Tibial artery (tissue), 4 donors: ENCODE measurements around the gene CDADC1.

ENCODE experiments used
- DNase-seq, 2 donors: peaks; one replicate each; pipeline ENCODE4 v3.0.0-alpha.2; 2019
- H3K27ac ChIP-seq, 2 donors: fragments of 200-600 bp; sonication (generic) in 1 of 2; 1 replicate in 1 of 2; 2 replicates in 1 of 2; pipeline ENCODE4 v1.5.1; 2018 to 2019; ENCODE audit warnings: mild to moderate bottlenecking in 1 of 2
- H3K27me3 ChIP-seq, 2 donors: fragments of 200-600 bp; sonication (generic) in 1 of 2; one replicate each; pipeline versions ENCODE4 v1.5.1 to v1.6.0; 2016 to 2019
- H3K36me3 ChIP-seq, 3 donors: fragments of 200-600 bp; sonication (generic) in 2 of 3; one replicate each; pipeline ENCODE4 v1.5.1; 2016 to 2019; ENCODE audit warnings: mild to moderate bottlenecking in 2 of 3
- H3K4me1 ChIP-seq, 4 donors: fragments of 200-600 bp; sonication (generic) in 2 of 4; 1 replicate in 3 of 4; 2 replicates in 1 of 4; pipeline ENCODE4 v1.5.1; 2016 to 2019
- H3K4me3 ChIP-seq, 2 donors: fragments of 200-600 bp; sonication (generic) in 1 of 2; 1 replicate in 1 of 2; 2 replicates in 1 of 2; pipeline ENCODE4 v1.5.1; 2018 to 2019; ENCODE audit warnings: mild to moderate bottlenecking in 2 of 2
- H3K9me3 ChIP-seq, 3 donors: fragments of 200-600 bp; sonication (generic) in 1 of 3; one replicate each; pipeline ENCODE4 v1.5.1; 2016 to 2019
- intact Hi-C: fragments of 100-400 bp; cut with DNase I; formaldehyde crosslinking; loops from one replicate; pipeline ENCODE4 v1.15.0; 2023; ENCODE audit warnings: low total_unique reads
- TF ChIP-seq, protein P1 (sequence below), 2 experiments: fragments of 200-600 bp in 1 of 2; fragments of 450-650 bp in 1 of 2; IDR thresholded peaks; one replicate each; pipeline ENCODE4 v1.5.1; 2017 to 2019; ENCODE audit warnings: antibody characterized with exemption in 2 of 2, mild to moderate bottlenecking in 1 of 2, moderate library complexity in 1 of 2

CDADC1 gene

DNA sequence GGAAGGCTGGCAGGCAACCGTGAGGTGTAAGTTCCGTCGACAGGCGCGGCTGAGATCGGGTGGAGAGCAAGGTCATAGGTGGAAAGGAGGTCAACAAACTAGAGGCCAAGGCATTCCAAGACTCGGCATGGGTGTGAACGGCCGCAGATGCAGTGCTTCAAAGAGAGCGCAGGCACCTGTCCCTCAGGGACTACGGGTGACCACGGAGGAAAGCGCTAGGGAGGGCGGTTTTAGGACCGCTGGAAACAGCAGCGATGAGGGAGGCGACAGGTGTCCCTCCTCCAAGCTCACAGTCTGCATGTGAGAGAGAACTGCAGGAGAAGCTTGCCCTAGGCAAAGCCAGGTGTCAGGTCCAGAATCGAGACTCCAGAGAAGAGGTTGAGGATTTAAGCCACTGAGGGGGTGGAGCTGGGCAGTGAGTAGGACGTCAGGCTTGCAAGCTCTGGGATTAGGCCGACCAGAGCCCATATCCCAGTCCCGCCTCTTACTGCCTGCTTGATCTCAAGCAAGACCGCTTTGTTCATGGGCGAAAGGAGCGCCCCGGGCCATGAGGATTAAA is 29.2 kb upstream of the CDADC1 start:
- intact Hi-C loops, result no loop called here
- H3K27me3 ChIP-seq, result peaks cover 0 to 49% of the 10 kb centered on the region in 2 donors
- H3K36me3 ChIP-seq, result no peaks in the 10 kb centered on the region
- H3K4me3 ChIP-seq, result no peak overlapping the region
- DNase-seq, result no peak
- H3K27ac ChIP-seq, result no peak overlapping the region
- peaks cover 0 to 31% (median 17%) of the 10 kb centered on the region in 4 donors for H3K4me1 ChIP-seq
- TF ChIP-seq, protein P1, sequence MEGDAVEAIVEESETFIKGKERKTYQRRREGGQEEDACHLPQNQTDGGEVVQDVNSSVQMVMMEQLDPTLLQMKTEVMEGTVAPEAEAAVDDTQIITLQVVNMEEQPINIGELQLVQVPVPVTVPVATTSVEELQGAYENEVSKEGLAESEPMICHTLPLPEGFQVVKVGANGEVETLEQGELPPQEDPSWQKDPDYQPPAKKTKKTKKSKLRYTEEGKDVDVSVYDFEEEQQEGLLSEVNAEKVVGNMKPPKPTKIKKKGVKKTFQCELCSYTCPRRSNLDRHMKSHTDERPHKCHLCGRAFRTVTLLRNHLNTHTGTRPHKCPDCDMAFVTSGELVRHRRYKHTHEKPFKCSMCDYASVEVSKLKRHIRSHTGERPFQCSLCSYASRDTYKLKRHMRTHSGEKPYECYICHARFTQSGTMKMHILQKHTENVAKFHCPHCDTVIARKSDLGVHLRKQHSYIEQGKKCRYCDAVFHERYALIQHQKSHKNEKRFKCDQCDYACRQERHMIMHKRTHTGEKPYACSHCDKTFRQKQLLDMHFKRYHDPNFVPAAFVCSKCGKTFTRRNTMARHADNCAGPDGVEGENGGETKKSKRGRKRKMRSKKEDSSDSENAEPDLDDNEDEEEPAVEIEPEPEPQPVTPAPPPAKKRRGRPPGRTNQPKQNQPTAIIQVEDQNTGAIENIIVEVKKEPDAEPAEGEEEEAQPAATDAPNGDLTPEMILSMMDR (IDR thresholded peaks at IDR 0.05), result no peak
- no peaks in the 10 kb centered on the region for H3K9me3 ChIP-seq

DNA sequence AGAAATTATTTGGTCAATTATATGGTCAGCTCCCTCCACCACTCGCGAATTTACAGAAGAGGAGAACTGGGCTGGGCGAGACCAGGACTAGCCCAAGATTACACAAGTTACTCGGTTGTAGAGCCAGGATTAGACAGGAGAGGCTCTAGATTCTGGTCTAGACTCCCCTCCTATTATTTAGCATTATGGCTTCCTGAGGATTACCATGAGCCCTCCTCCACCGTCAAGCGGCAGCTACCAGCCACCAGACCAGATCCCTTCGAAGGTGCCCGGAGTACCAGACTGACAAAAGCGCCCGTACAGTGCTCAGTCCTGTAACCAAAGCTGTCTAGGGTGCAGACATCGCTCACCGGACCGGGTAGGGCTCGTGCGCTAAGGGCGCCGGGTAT is 28.1 kb upstream of the CDADC1 start:
- Histone ChIP-seq H3K36me3 (no peaks in the 10 kb centered on the region), H3K4me1 (peaks cover 0 to 31% (median 17%) of the 10 kb centered on the region in 4 donors), H3K27ac (no peak overlapping the region), H3K27me3 (peaks cover 0 to 49% of the 10 kb centered on the region in 2 donors), H3K4me3 (peak overlapping the region; percentile 41 to 46), H3K9me3 (no peaks in the 10 kb centered on the region)
- intact Hi-C loops, result no loop called here
- DNase-seq, result no peak
- TF ChIP-seq, protein P1 (IDR thresholded peaks at IDR 0.05), result no peak

- TF ChIP-seq, protein P1 (IDR thresholded peaks at IDR 0.05), result no peak
- DNase-seq, result no peak
- Histone ChIP-seq H3K4me3 (peak within 1 kb of the TSS; percentile 41 to 46), H3K4me1 (peaks cover 0 to 31% (median 17%) of the 10 kb centered on the region in 4 donors), H3K27ac (no peak within 1 kb of the TSS), H3K9me3 (no peaks in the 10 kb centered on the region), H3K27me3 (peaks cover 0 to 49% of the 10 kb centered on the region in 2 donors), H3K36me3 (no peaks in the 10 kb centered on the region)
- intact Hi-C loops, result no loop called here
These were observed 27.5 kb upstream of the CDADC1 start, which contains the start of gene MLNR for GRCh38 chr13:49220036-49220855. TSS of gene MLNR (plus strand) at chr13:49220338. CDS start at chr13:49220338, 0 bp downstream.

GRCh38 chr13:49220856-49221589 is 26.7 kb upstream of the CDADC1 start:
- Histone ChIP-seq H3K27me3 (peaks cover 0 to 49% of the 10 kb centered on the region in 2 donors), H3K27ac (no peak overlapping the region)

GRCh38 chr13:49221590-49221965 is 26.1 kb upstream of the CDADC1 start:
- Histone ChIP-seq H3K4me1 (peaks cover 0 to 31% (median 17%) of the 10 kb centered on the region in 4 donors), H3K4me3 (no peak overlapping the region), H3K36me3 (no peaks in the 10 kb centered on the region), H3K27me3 (peaks cover 0 to 49% of the 10 kb centered on the region in 2 donors), H3K27ac (no peak overlapping the region), H3K9me3 (no peaks in the 10 kb centered on the region)
- DNase-seq, result no peak
- TF ChIP-seq, protein P1 (IDR thresholded peaks at IDR 0.05), result no peak
- intact Hi-C loops, result no loop called here

More at GRCh38 chr13:49220856-49221589, 26.7 kb upstream of the CDADC1 start:
- peak overlapping the region; percentile 41 to 46 for H3K4me3 ChIP-seq
- H3K36me3 ChIP-seq, result no peaks in the 10 kb centered on the region
- intact Hi-C loops, result no loop called here
- H3K9me3 ChIP-seq, result no peaks in the 10 kb centered on the region
- DNase-seq, result no peak
- TF ChIP-seq, protein P1 (IDR thresholded peaks at IDR 0.05), result no peak
- H3K4me1 ChIP-seq, result peaks cover 0 to 31% (median 17%) of the 10 kb centered on the region in 4 donors
